K562 (cell line): ENCODE results near the gene ITGAE. TPM values are rescaled to one million over a fixed set of nuclear protein-coding genes. Genes with fewer than 3 reads are reported as not detected.
A peak's percentile ranks its signal among the peaks of the same experiment; 100 is the strongest.

Experiments used
- BACH1 ChIP-seq: fragments of 200-800 bp; sonication (Bioruptor generic); IDR thresholded peaks from 2 replicates; pipeline ENCODE4 v1.6.1; 2016; ENCODE audit warnings: missing genetic modification characterization, missing compliant biosample characterization
- BCOR ChIP-seq: fragments of 450-650 bp; IDR thresholded peaks from 2 replicates; pipeline ENCODE4 v1.6.1; 2016
- CAMTA2 ChIP-seq: fragments of 250-450 bp; sonication (Bioruptor Pico); conservative IDR thresholded peaks from 2 replicates; pipeline ENCODE4 v1.5.1; 2022
- FOXP4 ChIP-seq: sonication (generic); formaldehyde crosslinking; IDR thresholded peaks from 2 replicates; pipeline ENCODE4 v1.8.0; 2022; ENCODE audit warnings: mild to moderate bottlenecking, missing genetic modification reagents, borderline replicate concordance
- GTF2E2 ChIP-seq: fragments of 200-800 bp; sonication (Bioruptor generic); IDR thresholded peaks from 2 replicates; pipeline ENCODE4 v1.6.1; 2016; ENCODE audit warnings: missing genetic modification characterization, missing compliant biosample characterization
- HINFP ChIP-seq: fragments of 450-650 bp; conservative IDR thresholded peaks from 2 replicates; pipeline ENCODE4 v1.6.1; 2016; ENCODE audit warnings: missing genetic modification characterization, low read depth, mild to moderate bottlenecking, control low read depth, missing compliant biosample characterization
- HMG20B ChIP-seq: fragments of 250-450 bp; sonication (Bioruptor Pico); IDR thresholded peaks from 2 replicates; pipeline ENCODE4 v1.5.0; 2021; ENCODE audit warnings: mild to moderate bottlenecking
- ID3 ChIP-seq, 2 experiments: fragments of 250-450 bp in 1 of 2; fragments of 450-650 bp in 1 of 2; sonication (Bioruptor Pico) in 1 of 2; IDR thresholded peaks; 2 replicates each; pipeline versions ENCODE4 v1.6.1 to v1.8.0; 2016 to 2021; ENCODE audit warnings: mild to moderate bottlenecking in 2 of 2, moderate library complexity in 2 of 2, missing compliant biosample characterization in 1 of 2, missing genetic modification characterization in 1 of 2
- KLF10 ChIP-seq: fragments of 250-450 bp; sonication (Bioruptor Pico); IDR thresholded peaks from 2 replicates; pipeline ENCODE4 v1.6.1; 2021; ENCODE audit warnings: matching md5 sums
- MBD2 ChIP-seq: sonication (generic); IDR thresholded peaks from 2 replicates; pipeline ENCODE4 v1.6.1; 2016; ENCODE audit warnings: low read depth, borderline replicate concordance
- RBM14 ChIP-seq: fragments of 200-400 bp; formaldehyde crosslinking; IDR thresholded peaks from 2 replicates; pipeline ENCODE4 v1.6.1; 2018; ENCODE audit warnings: low read depth, mild to moderate bottlenecking, low read length, moderate library complexity, borderline replicate concordance; ENCODE audit not compliant: insufficient read depth
- SLC30A9 ChIP-seq: fragments of 250-450 bp; sonication (Bioruptor Pico); IDR thresholded peaks from 2 replicates; pipeline ENCODE4 v1.8.0; 2022; ENCODE audit warnings: mild to moderate bottlenecking, moderate library complexity
- TFAM ChIP-seq: fragments of 250-450 bp; sonication (Bioruptor Pico); conservative IDR thresholded peaks from 2 replicates; pipeline ENCODE4 v1.5.0; 2021; ENCODE audit warnings: mild to moderate bottlenecking, moderate library complexity
- XRCC5 ChIP-seq: fragments of 200-400 bp; formaldehyde crosslinking; IDR thresholded peaks from 2 replicates; pipeline ENCODE4 v1.6.1; 2017; ENCODE audit warnings: low read depth, mild to moderate bottlenecking, low read length
- ZBTB9 ChIP-seq: fragments of 450-650 bp; formaldehyde crosslinking; IDR thresholded peaks from 2 replicates; pipeline ENCODE4 v1.4.0; 2020; ENCODE audit warnings: mild to moderate bottlenecking, moderate library complexity
- ZFP30 ChIP-seq: fragments of 250-450 bp; sonication (Bioruptor Pico); IDR thresholded peaks from 2 replicates; pipeline ENCODE4 v1.8.0; 2022; ENCODE audit warnings: moderate library complexity, mild to moderate bottlenecking, inconsistent platforms, borderline replicate concordance
- ZNF224 ChIP-seq: sonication (generic); formaldehyde crosslinking; IDR thresholded peaks from 2 replicates; pipeline ENCODE4 v1.8.0; 2022; ENCODE audit warnings: mild to moderate bottlenecking, missing genetic modification reagents
- ZNF431 ChIP-seq: sonication (generic); formaldehyde crosslinking; IDR thresholded peaks from 2 replicates; pipeline ENCODE4 v1.8.0; 2022; ENCODE audit warnings: mild to moderate bottlenecking, missing genetic modification reagents
- ZNF551 ChIP-seq: fragments of 250-450 bp; sonication (Bioruptor Pico); IDR thresholded peaks from 2 replicates; pipeline ENCODE4 v1.5.0; 2021; ENCODE audit warnings: mild to moderate bottlenecking, moderate library complexity
- polyA plus RNA-seq, 8 experiments: library from polyadenylated mRNA; depleted of rRNA in 4 of 8; stranded (reverse) in 5 of 8; unstranded in 3 of 8; fragments of >200 nt; fragmentation: Nextera tagmentation in 2 of 8; fragmentation: Illumina TruSeq in 1 of 8; extraction: Ambion mirVana in 2 of 8; extraction: Trizol in 1 of 8; gene quantifications; 2 replicates each; pipeline versions ENCODE4 v1.2.1 to v1.2.3, GENCODE V29; 2011 to 2014; ENCODE audit warnings: inconsistent platforms in 1 of 8, missing spikeins in 1 of 8
- total RNA-seq, 7 experiments: library from RNA; depleted of rRNA in 6 of 7; stranded (reverse); fragments of >200 nt in 6 of 7; fragmentation: Illumina TruSeq in 2 of 7; extraction: Trizol in 2 of 7; gene quantifications; 2 replicates each; pipeline versions ENCODE4 v1.2.1 to v1.2.3, GENCODE V29; 2011 to 2021; ENCODE audit warnings: low replicate concordance in 1 of 7
- TF ChIP-seq, protein P1 (sequence below): IDR thresholded peaks from 2 replicates; pipeline ENCODE4 v1.6.1; 2012; ENCODE audit warnings: low read depth, low read length, improper control_type of control experiment, borderline replicate concordance

Gene ITGAE
- total and polyA plus RNA-seq, 9 of the 15 experiments (the other 6 are each of a cell fraction or from before 2014, with no cell fraction given): 14.8 to 160 (median 27.0) TPM

- TF ChIP-seq HINFP (tag) (no peak), RBM14 (no peak), KLF10 (CRISPR knock-in tag) (no peak), SLC30A9 (CRISPR knock-in tag) (no peak), XRCC5 (0 out of 2 replicates have a peak, but pooled peaks have one; percentile 39), ZFP30 (CRISPR knock-in tag) (no peak), ZNF551 (CRISPR knock-in tag) (no peak), TFAM (CRISPR knock-in tag) (no peak), HMG20B (CRISPR knock-in tag) (no peak), ZNF224 (CRISPR knock-in tag) (no peak), ZBTB9 (peak; percentile 23; the same call in 1 of the 2 replicates), CAMTA2 (CRISPR knock-in tag) (no peak), GTF2E2 (tag) (peak; percentile 55; the same call in 1 of the 2 replicates), FOXP4 (CRISPR knock-in tag) (0 out of 2 replicates have a peak, but pooled peaks have one; percentile 34), BCOR (no peak), ID3 (CRISPR knock-in tag; IDR thresholded peaks at IDR 0.05) (no peak), ID3 (tag; IDR thresholded peaks at IDR 0.05) (peak; percentile 61; the same call in 1 of the 2 replicates), ZNF431 (CRISPR knock-in tag) (no peak), BACH1 (tag) (no peak), MBD2 (0 out of 2 replicates have a peak, but pooled peaks have one; percentile 46)
- TF ChIP-seq, protein P1, sequence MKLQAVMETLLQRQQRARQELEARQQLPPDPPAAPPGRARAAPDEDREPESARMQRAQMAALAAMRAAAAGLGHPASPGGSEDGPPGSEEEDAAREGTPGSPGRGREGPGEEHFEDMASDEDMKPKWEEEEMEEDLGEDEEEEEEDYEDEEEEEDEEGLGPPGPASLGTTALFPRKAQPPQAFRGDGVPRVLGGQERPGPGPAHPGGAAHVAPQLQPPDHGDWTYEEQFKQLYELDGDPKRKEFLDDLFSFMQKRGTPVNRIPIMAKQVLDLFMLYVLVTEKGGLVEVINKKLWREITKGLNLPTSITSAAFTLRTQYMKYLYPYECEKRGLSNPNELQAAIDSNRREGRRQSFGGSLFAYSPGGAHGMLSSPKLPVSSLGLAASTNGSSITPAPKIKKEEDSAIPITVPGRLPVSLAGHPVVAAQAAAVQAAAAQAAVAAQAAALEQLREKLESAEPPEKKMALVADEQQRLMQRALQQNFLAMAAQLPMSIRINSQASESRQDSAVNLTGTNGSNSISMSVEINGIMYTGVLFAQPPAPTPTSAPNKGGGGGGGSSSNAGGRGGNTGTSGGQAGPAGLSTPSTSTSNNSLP: no peak
Measured at GRCh38 chr17:3723556-3724377, 77.2 kb downstream of the ITGAE start, which contains the start of gene HASPIN (continued).
